Calu3 (cell line): Measurements from ENCODE around the gene WHAMM. TPM values are rescaled to one million over a fixed set of nuclear protein-coding genes. Genes with fewer than 3 reads are reported as not detected.

ENCODE experiments used
- BruUV-seq: library from RNA; stranded (reverse); fragments of 400-500 nt; replicated peaks from 2 replicates; lab custom pipeline; 2021; lab: Mats Ljungman, UMichigan
- CTCF ChIA-PET: fragments of 300-600 bp; sonication (Branson Sonifier 250); formaldehyde crosslinking; loops from one replicate; lab custom pipeline; 2022; ENCODE audit warnings: antibody characterized with exemption; lab: Charles Lee
- DNase-seq: peaks from one replicate; pipeline ENCODE4 v3.0.0; 2022
- H3K27ac Mint-ChIP-seq: one replicate; pipeline ENCODE4 v1.8.0; 2022; ENCODE audit warnings: mixed read lengths; ENCODE audit not compliant: unreplicated experiment
- H3K27me3 Mint-ChIP-seq: one replicate; pipeline ENCODE4 v1.8.0; 2022; ENCODE audit warnings: mixed read lengths; ENCODE audit not compliant: unreplicated experiment
- H3K36me3 Mint-ChIP-seq: one replicate; pipeline ENCODE4 v1.8.0; 2022; ENCODE audit warnings: mild to moderate bottlenecking, moderate library complexity, mixed read lengths; ENCODE audit not compliant: insufficient read depth, unreplicated experiment
- H3K4me1 Mint-ChIP-seq: one replicate; pipeline ENCODE4 v1.8.0; 2022; ENCODE audit warnings: mild to moderate bottlenecking, low read depth, mixed read lengths; ENCODE audit not compliant: unreplicated experiment
- H3K4me3 Mint-ChIP-seq: one replicate; pipeline ENCODE4 v1.8.0; 2022; ENCODE audit warnings: mild to moderate bottlenecking, low read depth, moderate library complexity, mixed read lengths; ENCODE audit not compliant: unreplicated experiment
- H3K9me3 Mint-ChIP-seq: one replicate; pipeline ENCODE4 v1.8.0; 2022; ENCODE audit warnings: low read depth, mixed read lengths; ENCODE audit not compliant: unreplicated experiment
- intact Hi-C: fragments of 100-400 bp; cut with micrococcal nuclease; formaldehyde crosslinking; loops from one replicate; pipeline ENCODE4 v1.10.0; 2022; ENCODE audit not compliant: unreplicated experiment
- total RNA-seq: library from RNA; stranded (reverse); gene quantifications from 2 replicates; pipeline ENCODE4 v1.2.3, GENCODE V29; 2022
- TF ChIP-seq, protein P1 (sequence below): fragments of 200-600 bp; IDR thresholded peaks from one replicate; pipeline ENCODE4 v1.8.0; 2022; ENCODE audit warnings: antibody characterized with exemption; ENCODE audit not compliant: unreplicated experiment

WHAMM gene
- total RNA-seq, 1 experiment from 2014 or later: 12.1 TPM

GRCh38 chr15:82852941-82853561 lies 43.6 kb downstream of the WHAMM start:
- Mint-ChIP-seq H3K27ac (no peak overlapping the region), H3K36me3 (peaks cover 10% of the 10 kb centered on the region), H3K9me3 (no peaks in the 10 kb centered on the region), H3K4me3 (no peak overlapping the region), H3K4me1 (no peaks in the 10 kb centered on the region), H3K27me3 (no peaks in the 10 kb centered on the region)
- no TSS peak for BruUV-seq
- intact Hi-C loops: no loop called here
- DNase-seq: no peak
- CTCF ChIA-PET: no interaction called here
- TF ChIP-seq, protein P1, sequence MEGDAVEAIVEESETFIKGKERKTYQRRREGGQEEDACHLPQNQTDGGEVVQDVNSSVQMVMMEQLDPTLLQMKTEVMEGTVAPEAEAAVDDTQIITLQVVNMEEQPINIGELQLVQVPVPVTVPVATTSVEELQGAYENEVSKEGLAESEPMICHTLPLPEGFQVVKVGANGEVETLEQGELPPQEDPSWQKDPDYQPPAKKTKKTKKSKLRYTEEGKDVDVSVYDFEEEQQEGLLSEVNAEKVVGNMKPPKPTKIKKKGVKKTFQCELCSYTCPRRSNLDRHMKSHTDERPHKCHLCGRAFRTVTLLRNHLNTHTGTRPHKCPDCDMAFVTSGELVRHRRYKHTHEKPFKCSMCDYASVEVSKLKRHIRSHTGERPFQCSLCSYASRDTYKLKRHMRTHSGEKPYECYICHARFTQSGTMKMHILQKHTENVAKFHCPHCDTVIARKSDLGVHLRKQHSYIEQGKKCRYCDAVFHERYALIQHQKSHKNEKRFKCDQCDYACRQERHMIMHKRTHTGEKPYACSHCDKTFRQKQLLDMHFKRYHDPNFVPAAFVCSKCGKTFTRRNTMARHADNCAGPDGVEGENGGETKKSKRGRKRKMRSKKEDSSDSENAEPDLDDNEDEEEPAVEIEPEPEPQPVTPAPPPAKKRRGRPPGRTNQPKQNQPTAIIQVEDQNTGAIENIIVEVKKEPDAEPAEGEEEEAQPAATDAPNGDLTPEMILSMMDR: no peak

GRCh38 chr15:82854554-82854953 lies 45.1 kb downstream of the WHAMM start:
- H3K27ac Mint-ChIP-seq: no peak overlapping the region
- no peaks in the 10 kb centered on the region for H3K9me3 Mint-ChIP-seq
- intact Hi-C loops: no loop called here
- H3K4me1 Mint-ChIP-seq: no peaks in the 10 kb centered on the region
- no peak overlapping the region for H3K4me3 Mint-ChIP-seq
- no peaks in the 10 kb centered on the region for H3K27me3 Mint-ChIP-seq
- TF ChIP-seq, protein P1: no peak
- CTCF ChIA-PET: no interaction called here
- no TSS peak for BruUV-seq
- H3K36me3 Mint-ChIP-seq: peaks cover 14% of the 10 kb centered on the region
- no peak for DNase-seq

- no peak overlapping the region for H3K4me3 Mint-ChIP-seq
- H3K27ac Mint-ChIP-seq: no peak overlapping the region
- no TSS peak for BruUV-seq
- H3K36me3 Mint-ChIP-seq: peaks cover 6% of the 10 kb centered on the region
- intact Hi-C loops: no loop called here
- TF ChIP-seq, protein P1: no peak
- H3K4me1 Mint-ChIP-seq: no peaks in the 10 kb centered on the region
- no peaks in the 10 kb centered on the region for H3K27me3 Mint-ChIP-seq
- DNase-seq: no peak
- no peaks in the 10 kb centered on the region for H3K9me3 Mint-ChIP-seq
- CTCF ChIA-PET: no interaction called here
Measured at GRCh38 chr15:82855286-82856100, 46.1 kb downstream of the WHAMM start.

GRCh38 chr15:82856397-82857170 lies 47.2 kb downstream of the WHAMM start:
- CTCF ChIA-PET: interaction anchor here (0.6 kb wide), 1 partner anchor 97 kb away, joined by 3 read pairs; no protein-coding TSS in a partner anchor
- Mint-ChIP-seq H3K4me3 (no peak overlapping the region), H3K27ac (no peak overlapping the region), H3K36me3 (peaks cover 5% of the 10 kb centered on the region), H3K4me1 (no peaks in the 10 kb centered on the region), H3K27me3 (no peaks in the 10 kb centered on the region), H3K9me3 (no peaks in the 10 kb centered on the region)
- intact Hi-C loops: no loop called here
- no TSS peak for BruUV-seq
- TF ChIP-seq, protein P1: no peak
- no peak for DNase-seq
